Left lung (tissue), 10 donors: ENCODE results near the gene GPX4. TPM values are rescaled to one million over a fixed set of nuclear protein-coding genes. Genes with fewer than 3 reads are reported as not detected.
A peak's percentile ranks its signal among the peaks of the same experiment; 100 is the strongest.

Experiments
- ATAC-seq: fragments of 200-7000 bp; cut with Tn5 transposase; one replicate; pipeline ENCODE4 v1.9.1; 2020; ENCODE audit warnings: moderate library complexity
- DNase-seq, 4 donors: peaks; one replicate each; pipeline ENCODE4 v3.0.0-alpha.2; 2013 to 2020
- H3K27ac ChIP-seq, 2 donors: fragments of 200-600 bp; sonication (generic) in 1 of 2; one replicate each; pipeline versions ENCODE4 v1.5.0 to v1.8.0; 2020 to 2021
- H3K27me3 ChIP-seq, 2 donors: fragments of 200-600 bp; sonication (generic) in 1 of 2; one replicate each; pipeline versions ENCODE4 v1.5.0 to v1.8.0; 2020 to 2021
- H3K36me3 ChIP-seq, 2 donors: fragments of 200-600 bp; sonication (generic) in 1 of 2; one replicate each; pipeline versions ENCODE4 v1.5.0 to v1.8.0; 2020 to 2021
- H3K4me1 ChIP-seq, 2 donors: fragments of 200-600 bp; one replicate each; pipeline ENCODE4 v1.8.0; 2021
- H3K4me3 ChIP-seq, 2 donors: fragments of 200-600 bp; sonication (generic) in 1 of 2; one replicate each; pipeline versions ENCODE4 v1.5.0 to v1.8.0; 2020 to 2021; ENCODE audit warnings: mild to moderate bottlenecking in 1 of 2
- H3K9me3 ChIP-seq, 2 donors: fragments of 200-600 bp; sonication (generic) in 1 of 2; one replicate each; pipeline versions ENCODE4 v1.5.0 to v1.8.0; 2020 to 2021
- intact Hi-C, 2 donors: fragments of 100-400 bp; cut with DNase I; formaldehyde crosslinking; loops; one replicate each; pipeline versions ENCODE4 v1.11.2 to v1.14.2; 2022
- polyA plus RNA-seq, 6 donors: library from polyadenylated mRNA; unstranded; fragments of 120-200 nt; gene quantifications; one replicate each; pipeline ENCODE4 v1.2.1, GENCODE V29; 2013; ENCODE audit not compliant: insufficient read length in 6 of 6
- total RNA-seq, 2 donors: library from RNA; stranded (reverse); fragmentation: NEBNext Ultra II Directional; extraction: Animal tissue kit (Norgen Biotek cat#: 25700); gene quantifications; one replicate each; pipeline ENCODE4 v1.2.1, GENCODE V29; 2021
- TF ChIP-seq, protein P1 (sequence below), 2 donors: fragments of 200-600 bp; sonication (generic) in 1 of 2; IDR thresholded peaks; one replicate each; pipeline versions ENCODE4 v1.5.0 to v1.8.0; 2021; ENCODE audit warnings: antibody characterized with exemption in 2 of 2
- donor health status: DM: no; HTN: yes; CAD: no.
- donor health status: DM: no; HTN: no; CAD: no.

Gene GPX4
- total and polyA plus RNA-seq, 8 donors = 146 to 365 (median 213) TPM

- no peak overlapping the region for H3K27ac ChIP-seq
- TF ChIP-seq, protein P1, sequence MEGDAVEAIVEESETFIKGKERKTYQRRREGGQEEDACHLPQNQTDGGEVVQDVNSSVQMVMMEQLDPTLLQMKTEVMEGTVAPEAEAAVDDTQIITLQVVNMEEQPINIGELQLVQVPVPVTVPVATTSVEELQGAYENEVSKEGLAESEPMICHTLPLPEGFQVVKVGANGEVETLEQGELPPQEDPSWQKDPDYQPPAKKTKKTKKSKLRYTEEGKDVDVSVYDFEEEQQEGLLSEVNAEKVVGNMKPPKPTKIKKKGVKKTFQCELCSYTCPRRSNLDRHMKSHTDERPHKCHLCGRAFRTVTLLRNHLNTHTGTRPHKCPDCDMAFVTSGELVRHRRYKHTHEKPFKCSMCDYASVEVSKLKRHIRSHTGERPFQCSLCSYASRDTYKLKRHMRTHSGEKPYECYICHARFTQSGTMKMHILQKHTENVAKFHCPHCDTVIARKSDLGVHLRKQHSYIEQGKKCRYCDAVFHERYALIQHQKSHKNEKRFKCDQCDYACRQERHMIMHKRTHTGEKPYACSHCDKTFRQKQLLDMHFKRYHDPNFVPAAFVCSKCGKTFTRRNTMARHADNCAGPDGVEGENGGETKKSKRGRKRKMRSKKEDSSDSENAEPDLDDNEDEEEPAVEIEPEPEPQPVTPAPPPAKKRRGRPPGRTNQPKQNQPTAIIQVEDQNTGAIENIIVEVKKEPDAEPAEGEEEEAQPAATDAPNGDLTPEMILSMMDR (IDR thresholded peaks at IDR 0.05) = no peak
Observed at GRCh38 chr19:1122021-1122971, 18.5 kb downstream of the GPX4 start.

DNA sequence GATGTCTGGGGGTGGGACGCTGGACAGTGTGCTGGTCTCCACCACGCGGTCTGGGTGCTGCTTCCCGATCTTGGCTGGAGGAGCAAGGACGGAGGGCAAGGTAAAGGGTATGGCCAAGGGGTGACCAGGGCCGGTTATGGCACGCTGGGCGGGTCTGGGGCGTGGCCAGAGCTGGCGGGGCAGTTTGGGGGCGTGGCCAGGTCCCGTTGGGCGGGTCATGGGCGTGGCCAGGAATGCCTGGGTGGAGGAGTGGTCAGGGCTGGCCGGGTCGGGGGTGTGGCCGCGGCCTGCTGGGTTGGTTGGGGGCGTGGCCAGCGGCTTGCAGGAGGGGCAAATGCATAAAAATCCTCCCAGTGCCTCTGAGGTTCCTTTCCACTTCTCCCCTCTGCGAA is 19.2 kb downstream of the GPX4 start:
- ATAC-seq = peak; percentile 78
- intact Hi-C loops = no loop called here
- peaks cover 0 to 55% of the 10 kb centered on the region in 2 donors for H3K4me1 ChIP-seq
- no peaks in the 10 kb centered on the region for H3K27me3 ChIP-seq
- no peaks in the 10 kb centered on the region for H3K9me3 ChIP-seq
- no peak overlapping the region for H3K4me3 ChIP-seq
- DNase-seq = peak in 1 of 4 donors; percentile 94
- no peak overlapping the region for H3K27ac ChIP-seq
- peaks cover 0 to 100% of the 10 kb centered on the region in 2 donors for H3K36me3 ChIP-seq
- TF ChIP-seq, protein P1 (IDR thresholded peaks at IDR 0.05) = no peak

More at GRCh38 chr19:1122021-1122971, 18.5 kb downstream of the GPX4 start:
- no peak overlapping the region for H3K4me3 ChIP-seq
- no peaks in the 10 kb centered on the region for H3K9me3 ChIP-seq
- intact Hi-C loops = no loop called here
- ATAC-seq (no peak), DNase-seq (no peak)
- peaks cover 0 to 48% of the 10 kb centered on the region in 2 donors for H3K4me1 ChIP-seq
- H3K27me3 ChIP-seq = no peaks in the 10 kb centered on the region
- H3K36me3 ChIP-seq = peaks cover 0 to 100% of the 10 kb centered on the region in 2 donors

GRCh38 chr19:1123381-1123780 is 19.6 kb downstream of the GPX4 start:
- DNase-seq (no peak), ATAC-seq (no peak)
- TF ChIP-seq, protein P1 (IDR thresholded peaks at IDR 0.05) = no peak
- no peaks in the 10 kb centered on the region for H3K27me3 ChIP-seq
- peaks cover 0 to 100% of the 10 kb centered on the region in 2 donors for H3K36me3 ChIP-seq
- intact Hi-C loops = no loop called here
- no peak overlapping the region for H3K4me3 ChIP-seq
- no peak overlapping the region for H3K27ac ChIP-seq
- no peaks in the 10 kb centered on the region for H3K9me3 ChIP-seq
- peaks cover 0 to 59% of the 10 kb centered on the region in 2 donors for H3K4me1 ChIP-seq

GRCh38 chr19:1123885-1124677 is 20.3 kb downstream of the GPX4 start:
- no peak for DNase-seq
- ATAC-seq = no peak
- Histone ChIP-seq H3K27ac (peak overlapping the region in 1 of 2 donors; percentile 16), H3K4me1 (peaks cover 0 to 66% of the 10 kb centered on the region in 2 donors), H3K4me3 (no peak overlapping the region), H3K9me3 (no peaks in the 10 kb centered on the region), H3K36me3 (peaks cover 0 to 98% of the 10 kb centered on the region in 2 donors), H3K27me3 (no peaks in the 10 kb centered on the region)
- TF ChIP-seq, protein P1 (IDR thresholded peaks at IDR 0.05) = no peak
- intact Hi-C loops = no loop called here
